Thyroid gland (tissue), 4 donors: ENCODE data around the gene RNF215.

Experiments
- POLR2A ChIP-seq, 2 donors: fragments of 450-650 bp; IDR thresholded peaks; one replicate each; pipeline ENCODE4 v1.6.1; 2017; ENCODE audit warnings: antibody characterized with exemption in 2 of 2, mild to moderate bottlenecking in 2 of 2, moderate library complexity in 1 of 2
- TF ChIP-seq, protein P1 (sequence below), 6 experiments: fragments of 200-600 bp in 3 of 6; fragments of 450-650 bp in 3 of 6; sonication (generic) in 3 of 6; IDR thresholded peaks; one replicate each; pipeline ENCODE4 v1.5.1; 2016 to 2019; ENCODE audit warnings: antibody characterized with exemption in 6 of 6, mild to moderate bottlenecking in 2 of 6, inconsistent platforms in 1 of 6, moderate library complexity in 1 of 6

DNA sequence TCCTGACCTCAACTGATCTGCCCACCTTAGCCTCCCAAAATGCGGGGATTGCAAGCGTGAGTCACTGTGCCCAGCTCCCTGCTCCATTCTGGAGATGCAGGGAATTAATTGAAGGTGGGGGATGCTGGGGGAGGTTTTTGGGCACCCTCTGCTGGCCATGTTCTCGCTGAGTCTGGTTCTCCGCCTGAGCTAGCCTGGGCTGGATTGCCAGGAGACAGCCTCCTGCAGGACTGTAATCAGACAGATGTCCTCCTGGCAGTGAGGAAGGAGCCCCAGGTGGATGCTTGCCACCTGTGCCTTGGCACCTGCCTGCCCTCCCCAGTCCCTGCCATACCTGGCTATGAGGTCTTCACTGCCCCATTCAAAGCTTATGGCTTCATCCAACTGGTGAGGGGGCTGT lies 43.7 kb upstream of the RNF215 start:
- TF ChIP-seq POLR2A (IDR thresholded peaks at IDR 0.05), result no peak
- TF ChIP-seq, protein P1, sequence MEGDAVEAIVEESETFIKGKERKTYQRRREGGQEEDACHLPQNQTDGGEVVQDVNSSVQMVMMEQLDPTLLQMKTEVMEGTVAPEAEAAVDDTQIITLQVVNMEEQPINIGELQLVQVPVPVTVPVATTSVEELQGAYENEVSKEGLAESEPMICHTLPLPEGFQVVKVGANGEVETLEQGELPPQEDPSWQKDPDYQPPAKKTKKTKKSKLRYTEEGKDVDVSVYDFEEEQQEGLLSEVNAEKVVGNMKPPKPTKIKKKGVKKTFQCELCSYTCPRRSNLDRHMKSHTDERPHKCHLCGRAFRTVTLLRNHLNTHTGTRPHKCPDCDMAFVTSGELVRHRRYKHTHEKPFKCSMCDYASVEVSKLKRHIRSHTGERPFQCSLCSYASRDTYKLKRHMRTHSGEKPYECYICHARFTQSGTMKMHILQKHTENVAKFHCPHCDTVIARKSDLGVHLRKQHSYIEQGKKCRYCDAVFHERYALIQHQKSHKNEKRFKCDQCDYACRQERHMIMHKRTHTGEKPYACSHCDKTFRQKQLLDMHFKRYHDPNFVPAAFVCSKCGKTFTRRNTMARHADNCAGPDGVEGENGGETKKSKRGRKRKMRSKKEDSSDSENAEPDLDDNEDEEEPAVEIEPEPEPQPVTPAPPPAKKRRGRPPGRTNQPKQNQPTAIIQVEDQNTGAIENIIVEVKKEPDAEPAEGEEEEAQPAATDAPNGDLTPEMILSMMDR (IDR thresholded peaks at IDR 0.05), result no peak
